Stimulated activated CD8-positive, alpha-beta memory T cell treated with anti-CD3 and anti-CD28 coated beads, Interleukin-12 subunit alpha, Interleukin-12 subunit beta, amount 100 ng/mL, for 24 hours (primary cell): Measurements from ENCODE around the gene SOX6.
"Not testable (repeated sequence)": the region's sequence is repeated elsewhere in the genome, so short reads cannot be mapped to it uniquely, and the experiment has no call there.

Source experiments
- DNase-seq: peaks from one replicate; pipeline ENCODE4 v3.0.0-alpha.2; 2020; ENCODE audit errors: extremely low read depth

The SOX6 gene

GRCh38 chr11:16151138-16151537 is 205.2 kb downstream of the SOX6 start:
- no peak for DNase-seq

GRCh38 chr11:16149476-16149875 is 206.9 kb downstream of the SOX6 start:
- DNase-seq: no peak

GRCh38 chr11:16148301-16148931 is 207.9 kb downstream of the SOX6 start:
- DNase-seq: no peak

GRCh38 chr11:16146980-16147379 is 209.4 kb downstream of the SOX6 start:
- not testable (repeated sequence) for DNase-seq

DNA sequence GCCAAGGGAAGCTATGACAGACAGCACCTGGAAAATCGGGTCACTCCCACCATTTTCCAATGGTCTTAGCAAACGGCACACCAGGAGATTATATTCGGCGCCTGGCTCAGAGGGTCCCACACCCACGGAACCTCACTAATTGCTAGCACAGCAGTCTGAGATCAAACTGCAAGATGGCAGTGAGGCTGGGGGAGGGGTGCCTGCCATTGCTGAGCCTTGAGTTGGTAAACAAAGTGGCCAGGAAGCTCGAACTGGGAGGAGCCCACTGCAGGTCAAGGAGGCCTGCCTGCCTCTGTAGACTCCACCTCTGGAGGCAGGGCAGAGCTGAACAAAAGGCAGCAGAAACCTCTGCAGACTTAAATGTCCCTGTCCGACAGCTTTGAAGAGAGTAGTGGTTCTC is 214.7 kb downstream of the SOX6 start:
- not testable (repeated sequence) for DNase-seq

GRCh38 chr11:16141162-16141561 is 215.2 kb downstream of the SOX6 start:
- DNase-seq: not testable (repeated sequence)

DNA sequence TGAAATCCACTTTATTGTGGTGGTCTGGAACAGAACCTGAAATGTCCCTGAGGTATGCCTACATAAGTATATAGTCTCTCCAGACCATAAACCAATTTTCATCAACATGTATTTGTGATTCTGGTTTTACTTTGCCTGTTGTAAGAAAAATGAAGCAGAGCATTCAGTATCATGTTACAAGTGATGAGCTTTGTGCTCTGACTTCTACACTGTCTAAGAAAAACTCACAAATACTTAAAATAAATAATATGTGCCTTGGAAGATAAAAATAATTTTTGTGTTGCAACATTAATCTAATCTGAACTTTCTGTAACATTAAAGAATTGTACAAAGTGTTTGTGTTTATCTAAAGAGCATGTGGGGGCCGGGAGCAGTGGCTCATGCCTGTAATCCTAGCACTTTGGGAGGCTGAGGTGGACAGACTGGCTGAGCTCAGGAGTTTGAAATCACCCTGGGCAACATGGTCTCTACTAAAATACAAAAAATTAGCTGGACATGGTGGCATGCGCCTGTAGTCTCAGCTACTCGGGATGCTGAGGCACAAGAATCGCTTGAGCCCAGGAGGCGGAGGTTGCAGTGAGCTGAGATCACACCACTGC is 219.5 kb downstream of the SOX6 start:
- no peak for DNase-seq

DNA sequence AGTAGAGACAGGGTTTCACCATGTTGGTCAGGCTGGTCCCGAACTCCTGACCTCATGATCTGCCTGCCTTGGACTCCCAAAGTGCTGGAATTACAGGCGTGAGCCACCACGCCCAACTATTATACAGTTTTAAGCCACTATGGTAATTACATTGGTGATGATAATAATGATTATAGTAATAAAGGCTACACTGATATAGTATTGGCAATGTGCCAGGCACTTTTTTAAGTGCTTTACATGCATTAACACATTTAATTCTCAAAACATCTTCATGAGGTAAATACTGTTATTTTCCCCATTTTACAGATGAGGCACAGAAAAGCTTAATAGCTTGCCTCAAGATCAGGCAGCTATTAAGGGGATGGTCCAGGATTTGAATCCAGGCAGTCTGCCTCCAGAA is 222.5 kb downstream of the SOX6 start:
- no peak for DNase-seq

DNA sequence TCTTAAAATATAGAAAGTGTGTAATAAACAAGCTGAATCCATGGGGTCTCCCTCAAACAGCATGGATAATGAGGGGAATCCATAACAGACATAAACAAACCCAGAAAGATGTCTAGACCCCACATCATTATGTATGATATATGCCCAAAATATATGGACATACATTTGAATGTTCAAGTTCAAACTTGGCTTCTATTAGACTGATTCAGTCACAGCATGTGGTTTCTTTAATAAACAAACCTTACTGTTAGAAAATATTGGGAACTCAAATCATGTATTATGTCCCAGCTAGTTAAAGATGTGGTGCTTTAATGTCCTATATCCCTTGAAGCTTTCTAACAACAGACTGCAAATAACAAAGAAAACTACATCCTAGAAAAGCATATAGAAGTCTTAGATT is 228.6 kb downstream of the SOX6 start:
- no peak for DNase-seq

GRCh38 chr11:16126362-16126761 is 230.0 kb downstream of the SOX6 start:
- no peak for DNase-seq

DNA sequence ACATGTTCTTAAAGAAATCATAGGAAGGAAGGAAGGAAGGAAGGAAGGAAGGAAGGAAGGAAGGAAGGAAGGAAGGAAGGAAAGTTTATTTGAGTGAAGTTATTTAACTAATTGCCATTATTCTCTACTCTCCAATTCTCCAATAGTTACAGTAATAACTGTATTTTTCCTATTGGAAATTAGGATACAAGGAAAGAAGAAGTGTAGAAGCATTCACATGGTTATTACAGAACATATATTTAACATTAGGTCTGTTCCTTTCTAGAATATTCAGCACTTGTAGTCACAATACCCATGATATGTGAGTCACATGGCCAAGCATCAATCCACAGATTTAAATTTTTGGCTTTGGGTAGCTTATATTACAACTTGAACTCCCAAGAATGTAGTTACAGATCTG is 230.6 kb downstream of the SOX6 start:
- no peak for DNase-seq

DNA sequence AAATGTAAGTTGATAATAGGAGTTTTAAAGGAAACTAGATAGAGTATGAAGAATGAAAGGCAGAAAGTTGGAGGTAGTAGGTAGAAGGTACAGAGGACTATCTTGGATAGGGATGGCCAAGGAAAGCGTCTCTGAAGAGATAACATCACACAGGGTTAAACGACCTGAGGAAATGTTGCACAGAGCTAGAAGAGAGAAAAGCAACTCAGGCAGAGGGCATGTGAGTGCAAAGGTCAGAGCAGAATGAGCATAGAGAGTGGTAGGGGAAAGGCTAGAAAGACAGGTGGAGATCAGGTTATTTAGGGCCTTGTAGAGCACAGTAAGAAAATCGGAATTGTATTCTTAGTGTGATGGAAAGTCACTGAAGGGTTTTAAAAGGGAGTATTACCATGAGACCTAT is 232.0 kb downstream of the SOX6 start:
- DNase-seq: no peak

- no peak for DNase-seq
These were observed 234.5 kb downstream of the SOX6 start for GRCh38 chr11:16121853-16122252.

- no peak for DNase-seq
These were observed 236.3 kb downstream of the SOX6 start for GRCh38 chr11:16120008-16120407.

DNA sequence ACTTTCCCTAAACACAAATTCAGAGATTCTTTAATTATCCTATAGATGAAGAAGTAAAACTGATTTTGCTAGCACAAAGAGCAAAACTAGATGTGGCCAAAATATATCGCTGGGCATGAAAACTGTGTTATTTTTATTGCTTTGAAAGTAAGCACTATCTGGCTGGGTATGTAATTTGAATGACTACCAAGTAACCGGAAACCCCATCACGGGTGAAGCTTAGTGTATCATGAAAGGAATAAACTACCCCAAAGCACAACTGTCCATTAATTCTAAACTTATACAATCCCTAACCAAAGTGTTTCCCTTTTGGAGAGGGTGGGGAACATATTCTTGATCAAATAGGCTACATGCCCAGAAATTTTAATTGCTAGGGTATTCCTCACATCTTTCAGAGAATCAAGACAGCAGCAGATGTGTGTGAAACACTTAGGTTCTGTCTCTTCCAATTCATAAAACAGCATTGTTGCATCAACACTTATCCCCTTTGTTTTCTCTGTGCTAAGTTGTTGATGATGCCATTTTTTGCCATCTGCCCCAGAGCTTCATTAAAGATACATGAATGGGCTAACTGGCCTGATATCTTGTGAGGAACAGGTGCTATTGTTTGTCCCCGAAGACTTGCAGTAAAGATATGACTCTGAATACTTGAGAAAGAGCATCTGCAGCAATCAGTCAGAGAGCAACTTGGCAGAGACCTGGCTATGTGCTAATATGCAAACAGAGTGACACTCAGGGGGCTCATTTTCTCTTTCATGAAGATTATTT is 238.2 kb downstream of the SOX6 start:
- DNase-seq: no peak

DNA sequence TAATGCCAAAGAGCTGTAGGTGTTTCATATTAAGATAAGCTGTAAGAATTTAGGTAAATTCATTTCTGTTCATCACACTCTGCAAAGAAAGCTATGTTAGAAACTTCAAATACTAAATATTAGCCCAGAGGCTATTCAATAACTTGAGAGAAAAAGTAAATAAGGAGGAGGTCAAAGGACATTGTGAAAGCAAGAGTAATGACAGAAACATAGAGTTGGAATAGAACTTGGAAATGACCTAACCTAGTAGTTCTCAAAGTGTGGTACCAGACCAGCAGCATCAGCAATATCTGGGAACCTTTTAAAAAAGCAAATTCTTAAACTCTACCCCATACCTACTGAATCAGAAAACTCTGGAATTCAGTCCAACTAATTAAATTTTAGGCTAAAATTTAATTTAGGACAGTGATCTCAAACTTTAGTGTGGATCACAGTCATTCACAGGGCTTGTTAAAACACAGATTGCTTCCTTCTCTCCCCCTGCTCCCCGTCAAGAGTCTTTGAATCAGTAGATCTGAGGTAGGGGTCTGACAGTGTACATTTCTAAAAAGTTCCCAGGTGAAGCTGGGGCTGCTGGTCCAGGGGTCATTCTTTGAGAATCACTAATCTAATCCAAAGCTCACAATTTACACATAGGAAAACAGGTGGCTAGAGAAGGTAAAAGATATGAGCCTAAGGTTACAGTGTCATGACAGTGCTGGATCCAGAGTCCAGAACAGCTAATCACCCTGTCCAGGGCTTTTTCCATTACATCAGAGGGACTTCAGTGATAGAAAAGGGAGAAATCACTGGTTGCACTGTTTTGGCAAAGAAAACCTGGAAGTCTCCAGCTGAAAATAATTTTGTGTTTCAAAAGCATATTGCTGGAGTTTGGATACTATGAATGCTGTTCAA is 241.1 kb downstream of the SOX6 start:
- no peak for DNase-seq

- DNase-seq: no peak
These were observed 241.9 kb downstream of the SOX6 start for GRCh38 chr11:16114431-16114830.

- DNase-seq: no peak
These were observed 244.7 kb downstream of the SOX6 start for GRCh38 chr11:16111690-16112089.

DNA sequence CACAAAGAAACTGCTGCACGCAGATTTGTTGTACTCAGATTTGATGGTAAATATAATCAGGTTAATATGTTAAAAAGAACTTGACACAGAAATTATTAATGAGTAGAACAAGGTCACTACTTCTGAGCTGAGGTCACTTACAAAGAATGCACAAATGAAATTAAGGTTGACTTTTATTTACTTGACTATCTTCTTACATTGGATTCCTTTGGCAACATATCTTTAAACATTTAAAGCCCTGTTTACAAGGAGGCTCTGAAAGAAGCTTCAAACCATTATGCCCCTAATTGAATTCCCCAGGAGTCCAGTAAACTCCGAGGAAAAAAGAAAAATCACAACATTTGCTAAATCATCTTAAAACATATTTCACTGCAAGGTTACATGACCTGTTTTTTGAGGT is 245.5 kb downstream of the SOX6 start:
- DNase-seq: no peak

DNA sequence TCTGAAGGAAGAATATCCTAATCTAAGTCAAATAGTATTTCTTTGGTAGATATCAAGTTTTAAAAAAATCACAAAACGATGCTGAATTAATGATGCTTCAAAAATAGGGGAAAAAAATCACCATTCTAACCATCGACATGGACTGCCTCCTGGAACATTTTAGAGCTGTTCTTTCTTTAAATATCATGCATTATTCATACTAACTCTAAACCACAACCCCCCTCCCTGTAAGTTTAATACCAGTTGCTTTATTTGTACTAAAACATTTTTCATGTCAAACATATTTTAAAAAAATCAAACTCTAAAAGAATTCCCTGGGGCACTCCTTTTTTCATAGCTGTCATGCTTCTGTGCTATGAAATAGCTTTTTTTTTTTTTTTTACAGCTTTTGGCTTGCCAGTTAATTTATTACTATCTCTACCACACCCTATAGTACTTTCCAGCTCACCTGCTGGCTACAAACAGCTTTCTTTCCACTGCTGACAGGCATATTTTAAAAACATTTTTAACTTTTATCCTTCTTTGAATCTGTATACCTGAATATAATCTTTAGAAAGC is 256.9 kb downstream of the SOX6 start:
- DNase-seq: no peak

DNA sequence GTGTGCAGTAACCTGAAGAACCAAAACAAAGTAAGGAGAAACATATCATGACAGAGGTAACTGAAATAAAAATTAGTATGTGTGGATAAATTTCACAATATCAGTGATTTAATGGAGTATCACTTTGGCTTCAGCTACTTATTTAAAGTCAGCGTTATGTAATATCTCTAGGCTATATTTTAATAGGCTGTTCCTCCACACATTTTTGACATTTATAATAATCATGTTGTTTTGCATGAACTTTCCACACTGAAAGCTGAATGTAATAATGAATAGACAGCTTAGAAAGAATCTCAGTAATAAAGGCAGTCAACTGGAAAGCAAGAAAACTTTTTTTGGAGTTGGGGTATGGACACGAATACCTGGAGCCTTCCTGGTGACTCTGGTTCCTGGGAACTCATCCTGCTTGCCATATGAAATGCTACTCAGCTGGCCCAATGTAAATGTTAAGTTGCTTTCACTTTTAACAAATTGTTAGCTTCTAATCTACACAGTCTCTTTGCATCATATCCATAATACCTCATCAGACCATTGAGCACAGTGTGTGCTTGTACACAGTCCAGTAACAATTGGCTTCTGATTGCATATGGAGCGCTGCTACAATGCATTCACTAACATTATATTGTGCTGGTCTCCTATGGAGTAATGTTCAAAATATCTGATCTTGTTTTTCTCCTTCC is 257.7 kb downstream of the SOX6 start:
- DNase-seq: no peak
